Stimulated activated CD4-positive, alpha-beta T cell treated with anti-CD3 and anti-CD28 coated beads, Interleukin-1b, Interleukin-23, amount 100 ng/mL, for 24 hours (primary cell): ENCODE data around the gene GFOD1.
A peak's percentile ranks its signal among the peaks of the same experiment; 100 is the strongest.

ENCODE experiments used
- DNase-seq, 4 experiments: peaks; one replicate each; pipeline ENCODE4 v3.0.0-alpha.2; 2020; ENCODE audit warnings: low read depth in 4 of 4, low spot score in 1 of 4

The GFOD1 gene

GRCh38 chr6:13427316-13427715, 60.1 kb downstream of the GFOD1 start:
- DNase-seq, result no peak

- DNase-seq, result peak in 1 of 4 experiments; percentile 21
These were observed 61.2 kb downstream of the GFOD1 start for GRCh38 chr6:13425943-13426931.

GRCh38 chr6:13425270-13425873, 62.0 kb downstream of the GFOD1 start:
- DNase-seq, result no peak

GRCh38 chr6:13423252-13423651, 64.1 kb downstream of the GFOD1 start:
- no peak for DNase-seq

GRCh38 chr6:13422681-13423221, 64.6 kb downstream of the GFOD1 start:
- no peak for DNase-seq

- no peak for DNase-seq
These were observed 65.9 kb downstream of the GFOD1 start for GRCh38 chr6:13421425-13422059.

- DNase-seq, result no peak
These were observed 67.1 kb downstream of the GFOD1 start for GRCh38 chr6:13420269-13420668.

GRCh38 chr6:13419422-13420195, 67.8 kb downstream of the GFOD1 start:
- DNase-seq, result no peak

- no peak for DNase-seq
These were observed 68.6 kb downstream of the GFOD1 start for GRCh38 chr6:13418844-13419243.

GRCh38 chr6:13417954-13418353, 69.4 kb downstream of the GFOD1 start:
- no peak for DNase-seq

GRCh38 chr6:13417431-13417830, 70.0 kb downstream of the GFOD1 start:
- no peak for DNase-seq

- no peak for DNase-seq
These were observed 72.1 kb downstream of the GFOD1 start for GRCh38 chr6:13415283-13415682.

- DNase-seq, result no peak
These were observed 73.4 kb downstream of the GFOD1 start for GRCh38 chr6:13413900-13414555.

- DNase-seq, result no peak
These were observed 73.9 kb downstream of the GFOD1 start for GRCh38 chr6:13413466-13413862.

GRCh38 chr6:13412639-13413465, 74.5 kb downstream of the GFOD1 start:
- DNase-seq, result no peak

- no peak for DNase-seq
These were observed 75.2 kb downstream of the GFOD1 start for GRCh38 chr6:13412211-13412610.

- no peak for DNase-seq
These were observed 75.9 kb downstream of the GFOD1 start for GRCh38 chr6:13411484-13411883.

GRCh38 chr6:13409991-13410390, 77.4 kb downstream of the GFOD1 start:
- no peak for DNase-seq
